ENCODE measurements around the gene DCPS.
"Not testable (repeated sequence)": the region's sequence is repeated elsewhere in the genome, so short reads cannot be mapped to it uniquely, and the experiment has no call there.

The DCPS gene

DNA sequence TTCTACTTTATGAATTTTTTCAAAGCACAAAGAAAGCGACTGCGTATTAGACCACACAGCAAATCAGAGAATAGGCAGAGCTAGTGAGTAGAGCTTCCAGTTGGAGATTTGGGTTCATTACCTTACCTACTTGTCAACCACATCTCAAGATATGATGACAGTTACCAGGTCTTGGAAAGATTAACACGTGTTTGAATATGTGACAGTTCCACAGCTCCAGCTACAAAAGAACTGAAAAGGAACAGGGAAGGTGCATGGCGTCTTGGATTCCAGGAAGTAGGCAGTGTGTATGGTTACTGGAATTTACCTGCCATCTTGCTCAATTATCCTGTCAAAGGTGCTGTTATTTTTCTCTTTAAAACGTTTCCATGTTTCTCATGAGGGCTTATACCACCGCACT lies 15.6 kb upstream of the DCPS start:
- no peak for DNase-seq

DNA sequence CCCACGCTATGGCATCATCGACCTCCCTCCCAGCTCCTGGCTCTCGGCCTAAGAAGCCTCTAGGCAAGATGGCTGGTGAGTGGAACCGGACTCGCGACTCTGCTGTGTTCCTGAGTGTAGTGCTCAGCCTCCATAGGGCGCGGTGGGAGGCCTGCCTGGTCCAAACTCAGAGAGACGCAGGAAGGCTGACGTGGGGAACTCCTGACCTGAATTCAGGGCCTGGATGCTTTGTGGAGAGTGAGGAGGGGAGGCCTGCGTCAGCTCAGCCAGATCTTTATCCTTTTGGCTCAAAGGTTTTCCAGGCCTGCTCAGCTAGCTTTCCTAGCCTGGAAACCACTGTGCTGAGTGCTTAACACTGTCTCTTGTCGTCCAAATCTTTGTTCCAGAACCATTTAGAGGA lies 13.0 kb upstream of the DCPS start:
- DNase-seq: no peak

DNA sequence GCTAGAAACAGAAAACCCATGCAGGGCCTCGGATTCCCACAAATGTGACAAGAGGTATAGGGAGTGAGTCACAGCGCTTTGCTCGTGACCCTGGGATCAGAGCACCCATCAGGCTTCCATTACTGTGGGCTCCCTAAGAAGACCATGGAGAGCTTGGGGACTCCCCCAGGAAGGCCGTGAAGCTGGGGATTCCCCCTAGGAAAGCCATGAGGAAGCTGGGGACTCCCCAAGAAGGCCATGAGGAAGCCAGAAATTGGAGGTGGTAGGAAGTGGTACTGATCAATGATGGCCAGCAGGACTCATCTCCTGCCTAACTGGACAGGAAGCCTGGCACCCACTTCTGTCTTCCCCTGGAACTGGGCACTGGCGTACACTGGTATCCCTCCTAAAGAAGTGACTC lies 10.1 kb upstream of the DCPS start:
- no peak for DNase-seq

DNA sequence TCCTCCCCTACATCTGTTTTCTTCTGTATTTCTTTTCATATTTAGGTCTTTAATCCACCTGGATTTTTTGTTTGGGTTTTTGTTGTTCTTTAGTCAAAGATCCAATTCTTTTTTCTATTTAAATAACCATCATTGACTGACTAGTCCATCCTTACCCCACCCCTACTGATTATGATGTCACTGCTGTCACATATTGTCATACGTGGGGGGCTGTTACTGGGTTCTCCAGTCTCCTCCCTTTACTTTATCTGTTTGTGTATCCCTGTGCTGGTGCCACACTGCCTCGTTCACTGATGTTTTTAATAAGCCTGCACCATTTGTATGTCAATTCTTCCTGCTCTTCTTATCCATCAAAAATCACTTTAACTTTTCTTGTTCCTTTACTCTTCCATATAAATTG lies 6.9 kb upstream of the DCPS start:
- DNase-seq: no peak

DNA sequence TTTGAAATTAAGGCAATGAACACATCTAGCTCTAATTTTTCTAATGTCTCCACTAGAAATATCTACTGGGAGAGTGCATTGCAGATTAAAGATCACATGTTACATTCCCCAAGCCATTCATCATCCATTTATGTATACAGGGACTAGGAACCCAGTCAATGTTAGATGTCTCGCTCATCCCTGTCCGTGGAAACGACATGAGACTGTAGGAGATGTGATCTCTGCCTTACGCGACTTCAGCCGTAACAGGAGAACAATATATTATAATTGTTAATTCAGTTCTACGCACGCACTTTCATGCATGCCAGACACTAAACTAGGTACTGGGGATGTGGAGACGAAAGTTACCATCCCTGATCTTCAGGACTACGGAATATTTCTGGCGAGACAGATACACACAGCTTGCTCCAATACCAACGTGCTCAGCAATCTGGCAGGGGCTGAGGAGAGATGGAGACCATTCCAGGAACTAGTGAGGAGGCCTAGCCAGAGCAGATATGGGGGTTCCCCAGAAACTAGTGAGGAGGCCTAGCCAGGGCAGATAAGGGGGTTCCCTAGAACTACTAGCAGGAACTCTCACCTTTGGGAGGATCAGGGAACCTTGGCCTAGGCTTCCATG lies 706 bp downstream of the DCPS start:
- peak in 3 of 58 donors; percentile 38 to 64 (median 54) for DNase-seq

DNA sequence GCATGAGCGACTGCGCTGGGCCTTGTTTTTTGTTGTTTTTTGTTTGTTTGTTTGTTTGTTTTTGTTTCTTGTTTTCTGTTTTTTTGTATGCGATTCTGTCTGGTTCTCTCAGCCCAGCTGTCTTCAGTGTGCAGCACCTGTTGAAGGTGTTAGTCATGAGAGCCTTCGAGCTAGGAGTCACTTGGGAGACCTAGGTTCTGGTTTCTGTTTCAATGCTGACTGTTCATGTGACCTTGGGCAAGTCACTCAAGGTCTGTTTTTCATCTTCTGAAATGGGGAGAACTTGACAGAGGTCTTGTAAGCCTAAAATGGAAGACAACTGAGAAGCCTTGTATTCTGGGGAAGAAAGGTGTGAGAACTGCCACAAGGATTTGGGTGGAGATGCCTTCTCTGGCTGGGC lies 1.8 kb downstream of the DCPS start:
- DNase-seq: no peak

DNA sequence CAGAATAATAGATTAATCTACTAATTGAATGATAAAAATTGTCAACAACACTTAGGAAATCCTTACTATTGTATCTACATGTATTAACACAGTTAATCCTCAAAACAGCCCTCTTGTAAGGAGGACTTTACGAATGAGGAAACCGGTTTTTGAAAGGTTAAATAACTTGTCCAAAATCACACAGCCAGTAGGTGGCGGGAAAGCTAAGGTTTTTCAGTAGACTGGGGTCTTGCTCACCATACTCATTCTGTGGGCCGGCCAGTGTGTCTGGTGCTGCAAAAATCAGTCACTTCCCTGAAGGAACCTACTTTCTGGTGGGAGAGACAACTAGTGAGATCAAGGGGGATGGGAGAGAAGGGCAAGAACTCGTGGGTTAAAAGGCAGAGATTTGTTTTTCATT lies 3.8 kb downstream of the DCPS start:
- peak in 9 of 58 donors; percentile 5 to 27 (median 17) for DNase-seq

DNA sequence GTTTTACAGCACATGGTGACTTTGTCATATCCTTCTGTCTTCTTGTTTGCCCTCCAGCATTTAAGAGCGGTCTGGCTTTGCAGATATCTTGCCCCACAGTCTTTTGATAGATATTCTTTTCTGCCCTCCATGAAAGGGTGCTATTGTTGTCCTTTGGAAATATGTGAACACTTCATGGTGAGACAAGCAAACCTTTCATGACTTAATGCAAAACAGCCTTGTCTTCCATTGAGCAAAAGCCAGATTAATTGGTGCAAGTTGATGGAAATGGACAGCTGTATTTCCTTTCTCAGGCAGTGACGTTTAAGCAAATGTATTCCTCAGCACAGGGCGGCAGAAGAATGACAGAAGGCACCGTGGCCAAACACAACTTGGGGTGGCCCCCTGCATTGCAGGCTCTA lies 4.4 kb downstream of the DCPS start:
- peak in 2 of 58 donors; percentile 36 to 63 for DNase-seq

DNA sequence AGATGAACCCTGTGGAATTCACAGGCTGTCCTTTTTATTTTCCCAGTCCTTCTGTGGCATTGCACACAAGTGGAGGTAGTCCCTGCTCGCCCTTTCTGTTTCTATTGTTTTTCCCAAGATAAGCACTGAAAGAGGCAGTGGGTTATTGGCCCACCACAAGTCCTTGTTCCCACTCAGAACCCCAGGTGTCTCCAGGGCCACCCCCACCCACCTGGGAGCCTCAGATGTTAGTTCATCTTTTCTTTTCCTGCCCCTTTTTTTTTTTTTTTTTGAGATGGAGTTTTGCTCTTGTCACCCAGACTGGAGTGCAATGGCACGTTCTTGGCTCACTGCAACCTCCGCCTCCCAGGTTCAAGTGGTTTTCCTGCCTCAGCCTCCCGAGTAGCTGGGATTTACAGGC lies 4.9 kb downstream of the DCPS start:
- DNase-seq: not testable (repeated sequence)

DNA sequence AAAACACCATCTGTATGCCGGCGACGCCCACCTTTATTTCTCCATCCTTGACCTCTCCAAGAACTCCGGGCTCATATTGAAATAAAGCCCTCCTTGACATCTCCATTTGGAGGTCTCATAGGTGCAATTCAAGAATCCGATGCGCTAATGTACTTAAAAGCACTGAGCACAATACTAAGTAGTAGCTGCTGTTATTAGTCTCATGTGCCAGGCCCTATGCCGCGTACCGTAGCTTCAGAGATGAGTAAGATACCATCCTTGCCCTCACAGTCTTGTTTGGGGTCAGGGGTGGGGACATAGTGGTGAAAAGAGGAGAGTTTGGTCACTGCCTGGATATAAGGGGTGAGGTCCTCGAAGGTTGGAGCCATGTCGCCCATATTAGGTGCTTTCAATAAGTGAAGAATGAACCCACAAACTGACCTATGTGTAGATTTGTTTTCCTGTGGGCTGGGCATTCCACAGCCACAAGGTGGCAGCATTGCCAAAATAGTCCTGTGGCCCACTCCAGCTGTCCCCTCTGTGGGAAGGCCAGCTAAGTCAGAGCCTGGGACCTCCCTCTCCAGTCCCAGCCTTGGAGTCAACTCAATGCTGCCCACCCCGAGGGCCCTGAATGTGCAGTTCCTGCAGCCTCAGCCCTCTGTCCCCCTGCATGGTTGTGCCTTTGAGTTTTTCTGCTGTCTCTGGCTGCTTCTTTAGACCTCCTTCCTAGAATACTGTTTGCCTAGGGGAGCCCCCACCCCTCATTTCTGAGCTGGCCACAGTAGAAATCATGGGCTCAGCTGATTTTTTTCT lies 6.5 kb downstream of the DCPS start:
- DNase-seq: peak in 55 of 58 donors; percentile 7 to 83 (median 52)

DNA sequence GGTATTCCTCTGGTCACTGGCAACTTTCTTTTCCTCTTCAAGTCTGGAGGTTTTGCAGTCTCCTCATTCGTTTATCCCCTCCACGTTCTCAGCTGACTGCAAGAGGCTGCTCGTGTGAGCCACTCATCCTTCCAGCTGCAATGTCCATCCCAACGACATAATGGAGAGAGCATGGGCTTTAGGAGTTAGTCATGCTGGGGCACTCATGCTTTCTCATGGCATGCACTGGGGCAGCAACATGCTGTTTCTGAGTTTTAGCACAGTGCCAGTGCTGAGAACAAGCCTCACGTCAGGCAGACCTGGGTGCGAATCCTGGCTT lies 7.1 kb downstream of the DCPS start:
- no peak for DNase-seq

DNA sequence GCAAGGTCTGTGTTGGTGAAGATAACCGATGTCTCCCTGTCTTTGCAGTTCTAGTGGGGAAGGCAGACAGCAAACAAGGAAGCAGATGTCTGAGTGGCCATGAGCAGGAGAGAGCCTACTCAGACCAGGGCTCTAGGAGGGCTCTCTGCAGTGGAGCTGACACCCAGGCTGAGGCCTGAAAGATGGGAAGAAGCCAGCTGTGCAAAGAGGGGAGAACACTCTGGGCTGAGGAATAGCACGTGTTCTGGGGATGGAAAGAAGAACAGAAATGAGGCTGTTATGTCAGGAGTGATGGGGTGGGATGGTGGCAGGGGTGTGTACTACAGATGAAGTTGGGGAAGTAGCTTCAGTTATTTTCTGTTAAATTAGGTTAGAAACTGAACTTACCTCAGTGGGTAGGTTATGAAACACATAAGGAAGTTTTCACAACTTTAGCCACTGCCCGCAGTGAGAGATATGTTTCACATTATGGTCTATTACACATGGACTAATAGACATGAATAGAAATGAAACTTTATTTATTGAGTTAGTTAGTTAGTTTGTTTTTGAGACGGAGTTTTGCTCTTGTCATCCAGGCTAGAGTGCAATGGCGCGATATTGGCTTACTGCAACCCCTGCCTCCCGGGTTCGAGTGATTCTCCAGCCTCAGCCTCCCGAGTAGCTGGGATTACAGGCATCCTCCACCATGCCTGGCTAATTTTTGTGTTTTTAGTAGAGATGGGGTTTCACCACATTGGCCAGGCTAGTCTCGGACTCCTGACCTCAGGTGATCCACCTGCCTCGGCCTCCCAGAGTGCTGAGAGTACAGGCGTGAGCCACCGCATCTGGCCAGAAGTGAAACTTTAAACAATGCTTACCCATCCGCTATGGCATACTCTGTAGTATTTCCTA lies 7.8 kb downstream of the DCPS start:
- no peak for DNase-seq

DNA sequence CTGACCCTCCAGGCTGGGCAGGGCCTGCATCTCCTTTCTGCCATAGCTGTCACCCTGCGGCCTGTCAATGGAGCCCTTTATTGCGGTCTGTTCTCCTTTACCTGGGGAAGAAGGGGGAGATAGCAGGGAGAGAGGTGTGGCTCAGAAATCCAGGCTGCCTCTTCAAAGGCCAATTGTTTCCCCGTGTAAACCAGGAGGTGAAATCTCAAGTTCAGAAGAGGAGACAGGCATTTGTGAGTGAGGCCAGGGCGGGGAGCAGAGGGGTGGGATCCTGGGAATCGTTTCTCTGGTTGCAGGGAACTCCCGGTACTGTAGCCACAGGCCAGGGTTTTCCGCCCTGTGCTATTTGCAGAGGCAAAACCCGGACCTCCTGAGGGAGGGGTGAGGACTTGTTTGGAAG lies 9.1 kb downstream of the DCPS start:
- DNase-seq: no peak

DNA sequence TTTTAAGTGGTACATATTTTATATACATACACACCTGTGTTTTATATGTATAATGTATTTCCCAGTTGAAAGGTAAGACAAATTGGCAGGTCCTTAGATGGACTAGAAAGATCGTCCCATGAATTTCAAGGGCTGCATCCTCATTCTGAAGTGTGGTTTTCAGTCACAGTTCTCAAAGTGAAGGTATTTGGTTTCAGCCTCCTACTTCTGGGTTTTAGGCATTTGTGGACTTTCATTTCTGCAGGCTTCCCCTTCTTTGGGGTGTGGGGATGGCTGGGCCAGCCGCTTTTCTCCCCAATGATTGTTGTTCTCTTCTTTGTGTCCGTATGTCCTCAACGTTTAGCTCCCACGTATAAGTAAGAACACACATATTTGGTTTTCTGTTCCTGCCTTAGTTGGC lies 10.0 kb downstream of the DCPS start:
- no peak for DNase-seq

DNA sequence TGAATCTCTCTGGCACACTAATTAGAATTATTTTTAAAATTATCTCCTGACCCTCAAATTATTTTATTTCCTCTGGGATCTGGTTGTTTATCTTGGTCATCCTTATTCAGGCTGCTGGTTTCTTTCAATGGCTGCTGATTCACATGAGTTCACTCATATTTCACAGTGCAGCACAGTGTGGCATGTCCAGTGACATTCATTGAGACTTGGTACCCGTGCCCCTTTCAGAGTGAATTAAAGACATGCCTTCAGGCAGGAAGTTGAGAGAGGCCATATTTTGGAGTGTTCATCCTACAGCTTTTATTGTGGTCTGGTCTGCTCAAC lies 13.5 kb downstream of the DCPS start:
- DNase-seq: no peak

DNA sequence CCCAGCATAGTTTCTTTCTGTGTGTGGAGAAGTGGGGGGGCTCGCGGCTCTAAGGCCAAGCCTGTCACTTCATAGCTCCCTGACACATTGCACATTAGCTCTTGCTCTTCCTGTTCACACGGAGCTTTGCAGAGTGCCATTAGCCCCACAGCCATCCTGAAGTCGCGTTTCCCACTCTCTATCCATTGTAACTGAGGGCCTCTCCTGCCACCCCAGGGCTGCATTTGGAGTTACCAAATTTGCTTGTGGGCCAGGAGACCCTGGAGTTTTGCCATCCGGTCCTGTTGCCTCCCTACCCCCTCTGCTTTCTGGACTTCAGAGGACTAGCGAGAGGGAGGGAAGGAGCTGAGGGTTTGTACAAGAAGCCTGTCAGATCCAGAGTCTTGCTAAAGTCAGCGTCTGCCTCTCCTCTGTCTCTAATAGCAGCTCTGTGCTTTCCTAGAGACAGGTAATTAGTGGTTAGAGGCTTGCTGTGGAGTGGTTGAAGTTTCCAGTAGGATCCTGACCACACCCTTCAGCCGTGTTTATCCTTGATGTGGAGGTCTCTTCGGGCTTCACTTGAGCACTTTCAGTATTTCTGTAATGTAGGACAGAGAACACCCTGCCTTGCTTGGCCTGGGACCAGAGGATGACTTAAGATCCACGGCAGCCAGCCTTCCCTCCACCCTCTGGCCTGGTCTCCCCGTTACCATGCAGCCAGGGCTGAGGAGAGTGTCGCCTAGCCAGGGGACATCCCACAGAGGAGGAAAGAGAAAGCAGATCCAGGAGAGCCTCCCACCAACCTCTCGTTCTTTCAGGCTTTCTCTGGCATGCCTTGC lies 14.1 kb downstream of the DCPS start:
- peak in 18 of 58 donors; percentile 9 to 66 (median 24) for DNase-seq

DNA sequence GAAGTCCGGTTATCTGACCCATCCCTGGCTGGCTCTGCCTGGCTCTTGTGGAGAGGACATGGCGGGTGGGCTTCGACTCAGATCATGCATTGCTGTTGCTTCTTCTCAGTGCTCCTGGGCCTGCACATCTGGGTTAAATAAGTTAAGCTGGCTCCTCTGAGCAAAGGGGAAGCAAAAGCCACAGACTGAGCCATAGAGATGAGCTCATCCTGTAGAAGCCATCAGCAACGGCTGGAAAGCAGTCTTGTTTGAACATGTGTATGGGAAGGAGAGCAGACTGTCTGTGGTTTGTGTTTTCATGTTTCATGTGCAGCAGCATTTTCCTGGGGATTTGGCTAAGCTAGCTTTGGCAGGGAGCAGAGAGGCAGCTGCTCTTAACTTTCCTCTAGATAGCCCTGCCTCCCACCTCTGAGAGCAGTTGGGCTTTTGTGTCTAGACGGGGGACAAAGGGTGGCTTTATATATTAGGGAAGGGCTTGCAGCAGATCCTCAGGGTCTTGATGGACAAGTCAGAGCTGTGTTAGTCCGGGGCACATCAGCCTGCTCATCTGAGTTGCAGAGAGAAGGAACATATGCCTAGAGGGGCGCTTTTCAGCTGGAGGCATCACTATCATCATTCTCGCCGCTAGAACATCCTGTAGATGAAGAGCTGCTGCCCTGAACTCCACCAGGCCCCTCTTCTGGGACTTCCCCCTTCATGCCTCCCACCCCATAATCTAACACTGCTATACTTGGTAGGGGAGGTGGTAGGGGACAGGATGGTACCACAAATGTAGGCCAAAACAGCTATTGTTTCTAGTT lies 14.9 kb downstream of the DCPS start:
- DNase-seq: peak in 17 of 58 donors; percentile 10 to 66 (median 27)

DNA sequence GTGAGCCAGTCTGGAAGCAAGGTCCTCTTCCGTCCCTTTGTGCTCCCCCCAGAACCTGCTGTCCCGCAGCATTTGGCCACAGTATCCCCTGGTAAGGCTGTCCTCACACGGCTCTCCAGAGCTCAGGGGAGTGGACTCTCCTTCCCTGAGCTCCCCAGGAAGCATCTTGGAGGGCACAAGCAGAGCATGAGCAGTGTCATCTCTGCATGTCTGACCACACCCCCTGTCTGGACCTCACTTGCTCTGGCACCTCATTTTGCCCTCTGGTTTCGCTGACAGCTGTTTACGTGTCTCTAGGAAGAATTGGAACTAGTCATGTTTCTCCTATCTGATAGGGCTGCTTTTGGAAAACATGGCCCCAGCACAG lies 15.5 kb downstream of the DCPS start:
- DNase-seq: no peak

DNA sequence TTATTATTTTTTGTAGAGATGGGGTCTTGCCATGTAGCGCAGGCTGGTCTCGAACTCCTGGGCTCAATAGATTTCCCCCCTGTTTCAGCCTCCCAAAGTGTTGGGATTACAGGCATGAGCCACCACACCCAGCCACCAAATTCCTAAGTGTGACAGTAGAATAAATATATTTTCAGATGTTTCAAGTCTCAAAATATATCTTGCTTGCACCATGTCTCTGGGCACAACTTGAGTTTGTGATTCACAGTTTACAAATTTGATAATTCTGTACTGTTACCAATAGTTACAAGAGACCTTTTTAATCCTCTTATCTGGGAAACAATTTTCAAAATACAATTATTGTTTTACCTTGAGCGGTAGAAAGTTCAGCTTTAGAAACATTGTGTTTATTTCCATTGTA lies 19.1 kb downstream of the DCPS start:
- no peak for DNase-seq

DNA sequence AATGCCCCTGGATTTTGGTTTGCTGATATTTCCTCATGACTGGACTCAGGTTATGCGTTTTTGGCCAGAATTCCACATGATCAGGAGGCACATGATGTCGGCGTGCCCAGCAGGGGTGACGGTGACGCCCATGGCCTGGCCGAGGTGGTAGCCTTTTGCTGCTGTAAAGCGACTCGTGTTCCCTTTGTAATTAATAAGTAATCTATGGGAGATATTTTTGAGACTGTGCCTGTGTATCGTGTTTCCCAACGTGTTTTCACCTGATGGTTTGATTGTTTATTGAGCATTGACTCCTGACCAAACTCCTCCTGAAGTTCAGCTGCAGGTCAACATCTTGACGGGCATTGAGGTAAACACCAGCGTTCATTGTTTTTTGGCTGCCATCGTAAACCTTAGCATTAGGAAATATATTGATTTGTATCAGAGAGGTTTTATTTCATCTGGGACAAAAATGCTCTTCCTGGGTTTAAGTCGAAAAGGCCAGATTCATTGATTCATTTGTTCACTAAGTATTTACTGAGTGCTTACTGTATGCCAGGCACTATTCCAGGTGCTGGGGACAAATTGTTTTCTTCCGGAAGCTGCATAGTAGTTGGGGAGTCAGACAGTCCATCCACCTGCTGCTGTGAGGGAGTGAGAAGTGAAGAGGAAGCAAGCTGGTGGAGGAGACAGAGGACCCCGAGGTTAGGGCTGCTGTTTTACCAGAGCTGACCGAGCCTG lies 23.6 kb downstream of the DCPS start:
- DNase-seq: no peak

Measured in anterior cingulate cortex (tissue), 58 donors.